Measurements from ENCODE around the gene GALNTL6.
"Not testable (repeated sequence)": the region's sequence is repeated elsewhere in the genome, so short reads cannot be mapped to it uniquely, and the experiment has no call there.

GALNTL6 gene

GRCh38 chr4:172412851-172413580 lies 599.8 kb downstream of the GALNTL6 start:
- no peak overlapping the region for H3K4me3 ChIP-seq (ENCODE audit: control insufficient read depth, low read depth, low read length)
- no peak for TF ChIP-seq CTCF (IDR thresholded peaks at IDR 0.05; ENCODE audit: control insufficient read depth, insufficient read depth, low read depth, low read length, missing control alignments)
- DNase-seq (ENCODE audit: low read depth) = no peak

GRCh38 chr4:172428979-172429378 lies 615.8 kb downstream of the GALNTL6 start:
- DNase-seq (ENCODE audit: low read depth); H3K4me3 ChIP-seq (ENCODE audit: control insufficient read depth, low read depth, low read length): not testable (repeated sequence)

GRCh38 chr4:172480471-172480870 lies 667.3 kb downstream of the GALNTL6 start:
- no peak for DNase-seq (ENCODE audit: low read depth)
- H3K4me3 ChIP-seq (ENCODE audit: control insufficient read depth, low read depth, low read length) = no peak overlapping the region
- TF ChIP-seq CTCF (IDR thresholded peaks at IDR 0.05; ENCODE audit: control insufficient read depth, insufficient read depth, low read depth, low read length, missing control alignments) = no peak

GRCh38 chr4:172481802-172482508 lies 668.8 kb downstream of the GALNTL6 start:
- no peak for TF ChIP-seq CTCF (IDR thresholded peaks at IDR 0.05; ENCODE audit: control insufficient read depth, insufficient read depth, low read depth, low read length, missing control alignments)
- DNase-seq (ENCODE audit: low read depth) = no peak
- no peak overlapping the region for H3K4me3 ChIP-seq (ENCODE audit: control insufficient read depth, low read depth, low read length)

- DNase-seq (ENCODE audit: low read depth) = no peak
- TF ChIP-seq CTCF (IDR thresholded peaks at IDR 0.05; ENCODE audit: control insufficient read depth, insufficient read depth, low read depth, low read length, missing control alignments) = no peak
- H3K4me3 ChIP-seq (ENCODE audit: control insufficient read depth, low read depth, low read length) = no peak overlapping the region
These were observed 671.8 kb downstream of the GALNTL6 start for GRCh38 chr4:172485007-172485406.

GRCh38 chr4:172486531-172486930 lies 673.3 kb downstream of the GALNTL6 start:
- no peak for DNase-seq (ENCODE audit: low read depth)
- TF ChIP-seq CTCF (IDR thresholded peaks at IDR 0.05; ENCODE audit: control insufficient read depth, insufficient read depth, low read depth, low read length, missing control alignments) = no peak
- H3K4me3 ChIP-seq (ENCODE audit: control insufficient read depth, low read depth, low read length) = no peak overlapping the region

GRCh38 chr4:172489861-172490260 lies 676.7 kb downstream of the GALNTL6 start:
- TF ChIP-seq CTCF (IDR thresholded peaks at IDR 0.05; ENCODE audit: control insufficient read depth, insufficient read depth, low read depth, low read length, missing control alignments) = no peak
- DNase-seq (ENCODE audit: low read depth) = no peak

More at GRCh38 chr4:172489861-172490260, 676.7 kb downstream of the GALNTL6 start:
- no peak overlapping the region for H3K4me3 ChIP-seq (ENCODE audit: control insufficient read depth, low read depth, low read length)
